ELF-1 (cell line): ENCODE data around the gene CACNB2.
"Not testable (repeated sequence)": the region's sequence is repeated elsewhere in the genome, so short reads cannot be mapped to it uniquely, and the experiment has no call there.

Experiments used
- DNase-seq: peaks from one replicate; pipeline ENCODE4 v3.0.0-alpha.2; 2016; ENCODE audit warnings: low read depth, low spot score

Gene CACNB2

DNA sequence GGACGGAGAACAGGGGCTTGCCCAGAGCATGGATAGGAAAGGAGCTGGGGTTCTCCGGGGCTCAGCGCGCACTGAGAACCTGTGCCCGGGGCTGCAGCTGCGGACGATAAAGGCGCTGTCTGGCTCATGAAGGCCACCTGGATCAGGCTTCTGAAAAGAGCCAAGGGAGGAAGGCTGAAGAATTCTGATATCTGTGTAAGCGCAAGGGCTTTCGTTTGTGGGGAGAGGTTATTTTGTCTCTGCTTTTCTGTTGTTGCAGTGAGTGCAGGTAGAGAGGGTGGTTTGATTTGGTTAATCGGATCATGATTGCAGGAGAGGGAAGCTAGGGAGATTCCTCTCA lies 260.7 kb downstream of the CACNB2 start:
- peak; percentile 47 for DNase-seq

DNA sequence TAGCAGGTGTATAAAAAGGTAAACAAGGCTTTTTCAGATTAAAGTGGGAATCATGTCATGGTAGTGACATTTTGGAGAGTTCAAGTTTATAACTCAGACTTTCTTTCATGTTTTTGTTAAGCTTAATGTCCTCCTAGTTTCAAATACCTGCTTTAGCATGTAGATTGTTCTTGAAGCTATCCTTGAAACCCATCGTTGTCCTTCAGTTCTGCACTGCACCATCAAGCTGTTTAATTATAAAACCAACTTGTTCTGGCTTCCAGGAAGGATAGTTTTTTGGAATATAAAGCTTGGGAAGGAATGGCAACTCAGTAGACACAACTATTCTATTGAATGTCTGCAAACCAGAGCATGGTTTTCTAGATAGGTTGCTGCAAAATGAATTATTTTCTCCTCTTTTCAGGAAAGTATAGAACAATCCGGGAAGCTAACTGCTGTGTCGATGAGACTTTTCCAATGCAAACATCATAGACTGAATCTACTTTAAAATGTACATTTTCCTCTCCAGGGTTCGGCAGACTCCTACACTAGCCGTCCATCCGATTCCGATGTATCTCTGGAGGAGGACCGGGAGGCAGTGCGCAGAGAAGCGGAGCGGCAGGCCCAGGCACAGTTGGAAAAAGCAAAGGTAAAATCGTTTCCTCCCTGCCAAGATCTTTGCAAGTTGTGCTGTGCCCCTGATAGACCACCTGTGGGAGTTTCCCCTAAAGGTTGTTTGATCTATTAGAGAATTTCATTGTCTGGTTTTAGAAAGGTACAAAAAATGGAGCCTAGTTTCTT lies 261.4 kb downstream of the CACNB2 start:
- no peak for DNase-seq

DNA sequence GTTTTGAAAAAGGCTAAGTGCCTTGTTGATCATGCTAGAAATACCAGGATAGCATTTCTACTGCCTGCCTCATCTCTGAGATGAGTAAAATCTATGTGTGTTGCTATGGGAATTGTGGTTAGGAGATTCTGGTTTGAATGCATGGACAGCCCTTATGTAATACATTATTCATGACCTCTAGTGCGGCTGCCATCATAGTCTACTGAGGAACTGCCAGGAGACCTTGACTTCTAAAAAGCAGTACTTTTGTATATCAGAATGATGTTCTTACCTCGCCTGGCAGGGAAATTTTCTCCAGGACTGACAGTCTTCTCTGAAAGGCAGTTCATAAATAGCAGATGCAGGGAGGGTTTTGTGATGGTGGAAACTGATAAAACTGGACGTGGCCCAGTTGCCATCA lies 262.6 kb downstream of the CACNB2 start:
- no peak for DNase-seq

DNA sequence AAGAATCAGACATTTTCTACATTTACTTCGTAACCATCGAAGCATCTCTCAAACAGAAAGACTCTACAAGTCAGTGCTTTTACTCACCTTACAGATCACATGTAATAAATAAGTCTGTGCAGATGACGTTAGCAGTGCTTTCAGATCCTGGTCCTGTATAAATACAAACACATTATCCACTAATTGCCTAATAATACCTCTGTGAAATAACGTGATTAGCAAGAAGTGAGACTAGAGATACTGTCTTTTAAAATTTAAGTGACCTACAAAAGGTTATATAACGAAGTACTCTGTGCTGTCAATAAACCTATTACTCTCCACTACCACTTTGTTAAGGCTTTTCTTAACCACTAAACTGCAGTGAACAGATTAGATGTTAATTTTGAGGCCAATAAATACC lies 264.3 kb downstream of the CACNB2 start:
- DNase-seq, result no peak

DNA sequence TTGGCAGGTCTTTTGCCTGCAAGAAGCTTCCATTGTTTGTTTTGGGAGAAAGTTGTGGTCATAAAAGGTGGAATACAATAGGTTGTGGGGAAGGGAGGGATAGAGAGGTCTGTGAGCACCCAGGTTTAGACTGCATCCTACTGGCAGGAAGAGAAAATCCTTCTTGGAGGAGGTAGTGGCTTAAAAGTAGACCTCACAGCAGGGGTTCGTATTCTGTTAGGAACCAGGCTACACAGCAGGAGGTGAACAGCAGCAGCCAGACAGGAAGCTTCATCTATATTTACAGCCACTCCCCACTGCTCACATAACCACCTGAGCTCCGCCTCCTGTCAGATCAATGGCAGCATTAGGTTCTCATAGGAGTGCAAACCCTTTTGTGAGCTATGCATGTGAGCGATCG lies 265.9 kb downstream of the CACNB2 start:
- DNase-seq, result peak; percentile 32

DNA sequence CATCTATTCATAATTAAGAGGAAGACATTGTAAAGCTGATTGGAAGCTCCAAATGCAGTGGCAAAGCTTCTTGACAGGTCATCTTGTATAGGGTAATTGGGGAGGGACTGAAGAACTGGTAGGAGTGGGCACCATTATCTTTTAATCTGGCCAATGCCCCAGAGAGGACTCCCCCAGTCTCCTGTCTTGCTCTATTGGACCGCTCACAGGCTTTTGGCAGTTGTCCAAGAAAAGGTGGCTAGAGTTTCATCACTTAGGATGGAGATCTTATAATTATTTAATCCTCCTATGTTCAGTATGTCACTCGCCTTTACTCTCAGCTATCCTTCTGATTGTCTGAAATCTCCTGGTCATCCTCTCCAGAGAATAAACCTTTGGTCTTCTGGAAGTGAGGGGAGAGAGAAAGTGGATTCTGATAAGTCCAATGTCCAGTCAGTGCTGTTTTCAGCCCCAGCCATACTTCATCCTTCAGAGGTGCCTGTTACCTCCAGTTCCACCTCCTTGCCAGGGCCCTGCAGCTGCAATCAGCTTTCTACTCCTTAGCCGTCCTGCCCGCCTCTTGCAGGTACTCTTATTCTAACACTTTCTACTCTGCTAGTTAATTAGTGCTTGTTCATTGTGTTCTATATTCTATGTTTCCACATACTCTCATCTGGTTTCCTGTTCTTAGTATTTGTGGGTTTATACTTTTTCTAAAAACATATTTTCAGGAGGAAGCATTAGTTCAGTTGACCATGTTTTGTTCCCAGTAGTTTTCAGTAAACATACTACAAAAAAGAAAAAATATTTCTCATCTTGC lies 269.6 kb downstream of the CACNB2 start:
- no peak for DNase-seq

DNA sequence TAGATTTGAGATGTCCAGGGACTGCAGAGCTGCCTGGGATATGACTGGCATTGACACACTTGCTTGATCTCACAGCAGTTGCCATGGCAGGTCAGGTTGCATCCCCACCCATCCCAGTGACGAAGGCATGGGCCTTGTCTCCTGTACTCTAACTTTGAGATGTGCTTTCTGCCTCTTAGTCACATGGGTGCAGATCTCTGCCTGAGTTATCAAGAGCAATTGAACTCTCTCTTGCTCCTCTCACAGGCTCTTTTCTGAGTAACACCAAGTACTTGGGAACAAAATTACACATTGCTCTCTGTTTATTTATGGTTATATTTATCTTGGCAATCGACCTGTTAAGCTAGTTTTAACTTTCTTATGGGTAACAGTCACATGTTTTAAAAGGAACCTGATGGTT lies 273.8 kb downstream of the CACNB2 start:
- DNase-seq, result no peak

DNA sequence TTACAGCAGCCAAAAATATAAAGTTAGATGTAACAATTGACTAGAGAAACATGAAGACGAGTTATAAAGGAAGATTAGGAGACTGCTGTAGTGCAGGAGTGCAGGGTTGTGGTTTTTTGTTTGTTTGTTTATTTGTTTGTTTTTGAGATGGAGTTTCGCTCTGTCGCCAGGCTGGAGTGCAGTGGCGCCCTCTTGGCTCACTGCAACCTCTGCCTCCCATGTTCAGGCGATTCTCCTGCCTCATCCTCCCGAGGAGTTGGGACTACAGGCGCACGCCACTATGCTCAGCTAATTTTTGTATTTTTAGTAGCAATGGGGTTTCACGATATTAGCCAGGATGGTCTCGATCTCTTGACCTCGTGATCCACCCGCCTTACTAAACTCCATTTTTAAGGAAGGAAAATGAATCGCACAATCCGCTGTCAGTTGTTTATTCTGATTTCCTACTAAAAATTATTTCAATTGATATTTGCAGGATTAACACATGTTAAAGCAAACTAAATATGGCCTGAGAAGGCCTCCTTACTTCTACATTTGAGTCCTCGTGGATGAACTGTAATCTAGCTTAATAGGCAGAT lies 277.8 kb downstream of the CACNB2 start:
- DNase-seq, result no peak

DNA sequence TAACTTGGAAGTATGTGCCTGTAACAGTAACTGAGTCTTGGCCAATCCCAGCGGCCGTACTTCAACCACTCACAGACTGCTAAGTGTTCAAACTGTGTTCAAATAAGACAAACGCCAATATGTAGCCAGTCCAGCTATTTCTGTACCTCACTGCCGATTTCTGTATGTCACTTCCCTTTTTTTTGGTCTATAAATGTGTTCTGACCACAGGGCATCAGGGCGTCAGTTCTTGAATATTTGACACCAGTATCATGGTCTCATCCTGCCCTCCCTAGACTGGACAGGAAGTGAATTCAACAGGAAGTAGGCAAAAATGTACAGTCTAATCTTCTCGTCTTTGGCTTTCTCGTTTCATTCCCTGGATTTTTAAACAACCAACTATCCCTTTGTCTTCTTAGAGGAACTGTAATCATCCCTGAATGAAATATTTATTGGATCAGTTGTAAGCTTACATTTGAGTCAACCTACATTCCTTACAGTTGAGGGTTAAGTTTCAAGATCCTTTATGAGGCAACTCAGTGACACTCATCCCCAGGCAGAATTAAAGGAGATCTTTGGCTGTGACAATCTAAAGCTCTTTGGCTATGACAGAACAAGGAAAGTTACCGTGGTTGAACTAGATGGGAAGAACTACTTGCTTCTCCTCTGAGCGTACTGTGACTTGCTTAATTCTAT lies 278.5 kb downstream of the CACNB2 start:
- DNase-seq, result no peak

DNA sequence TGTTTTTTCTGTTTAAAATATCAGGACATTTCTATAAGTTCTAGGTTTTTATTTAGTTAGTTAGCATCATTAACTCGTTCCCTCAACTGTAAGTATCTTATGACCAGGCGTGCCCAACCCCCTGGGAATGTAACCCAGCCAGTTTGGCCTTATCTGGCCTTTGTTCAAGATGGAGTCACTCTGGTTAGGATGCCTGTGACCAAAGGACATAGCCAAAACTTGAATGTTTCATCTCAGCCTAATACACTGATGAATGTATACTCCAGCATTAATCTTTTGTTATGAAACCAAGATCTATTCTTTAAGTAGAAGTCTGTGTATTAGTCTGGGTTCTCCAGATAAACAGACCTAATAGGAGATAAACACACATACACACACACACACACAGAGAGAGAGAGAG lies 279.7 kb downstream of the CACNB2 start:
- no peak for DNase-seq

DNA sequence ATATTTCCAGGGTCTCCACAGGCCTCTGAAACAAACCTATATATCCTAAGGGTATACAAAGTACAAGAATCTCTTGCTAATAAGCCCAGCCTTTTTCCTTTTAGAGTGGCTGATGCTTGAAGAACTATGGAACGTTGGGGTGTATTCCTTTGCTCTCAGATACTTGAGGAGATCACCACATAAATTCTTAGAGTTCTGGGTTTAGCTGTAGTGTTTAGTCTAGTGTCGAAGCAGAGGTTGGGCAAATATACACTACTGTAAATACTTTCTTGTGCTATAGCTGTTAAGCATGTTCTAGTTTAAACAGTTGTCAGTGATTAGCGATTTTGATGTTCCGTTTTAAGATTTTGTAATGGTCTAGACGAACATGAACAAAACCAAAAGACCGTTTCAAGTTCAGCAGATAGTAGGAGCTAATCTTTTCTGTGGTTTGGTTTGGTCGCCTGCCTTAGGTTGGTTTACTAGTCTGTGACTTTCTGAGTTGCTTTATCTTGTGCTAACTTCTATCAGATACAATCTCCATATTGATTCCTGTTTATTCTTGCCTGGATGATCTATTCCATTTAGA lies 281.6 kb downstream of the CACNB2 start:
- no peak for DNase-seq

DNA sequence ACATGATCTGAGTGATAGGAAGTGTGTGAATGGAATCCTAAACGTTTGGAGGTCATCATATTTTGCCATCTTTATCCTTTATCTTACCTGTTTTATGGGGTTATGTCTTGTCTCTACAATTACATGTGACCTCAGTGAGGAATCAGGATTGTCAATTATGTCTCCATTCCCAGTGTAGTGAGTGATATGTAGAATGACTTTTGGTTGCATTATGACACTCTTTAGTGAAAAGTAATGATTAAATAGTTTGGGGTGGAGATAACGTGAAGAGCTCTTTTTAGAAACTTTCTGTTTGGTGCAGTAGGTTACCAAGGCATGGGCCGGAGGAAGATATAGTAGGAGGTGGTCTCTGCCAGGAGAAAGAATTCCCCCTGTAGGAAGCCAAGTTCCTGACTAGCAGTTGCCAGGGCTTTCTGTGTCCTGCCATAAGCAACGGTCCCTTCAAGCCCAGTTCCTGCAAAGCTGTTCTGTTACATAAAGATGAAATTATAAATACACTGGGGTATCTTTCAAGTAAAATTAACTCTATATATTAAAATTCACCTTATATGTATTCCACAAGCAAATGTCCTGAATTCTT lies 282.9 kb downstream of the CACNB2 start:
- DNase-seq, result no peak

DNA sequence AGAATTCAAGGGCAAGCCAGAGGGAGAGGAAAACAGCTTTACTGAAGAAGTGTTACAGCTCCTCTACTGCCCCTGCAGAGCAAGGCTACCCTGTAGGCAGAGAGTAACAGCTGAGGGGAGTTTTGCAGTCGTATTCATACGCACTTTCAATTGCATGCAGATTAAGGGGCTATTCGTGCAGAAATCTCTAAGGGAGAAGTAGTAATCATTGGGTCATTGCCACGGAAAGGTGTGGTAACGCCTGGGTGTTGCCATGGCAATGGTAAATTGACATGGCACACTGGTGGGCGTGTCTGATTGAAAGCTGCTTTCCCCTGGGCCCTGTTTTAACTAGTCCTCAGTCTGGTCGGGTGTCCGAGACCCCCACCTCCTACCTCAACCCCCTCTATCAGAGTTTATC lies 284.0 kb downstream of the CACNB2 start:
- no peak for DNase-seq

DNA sequence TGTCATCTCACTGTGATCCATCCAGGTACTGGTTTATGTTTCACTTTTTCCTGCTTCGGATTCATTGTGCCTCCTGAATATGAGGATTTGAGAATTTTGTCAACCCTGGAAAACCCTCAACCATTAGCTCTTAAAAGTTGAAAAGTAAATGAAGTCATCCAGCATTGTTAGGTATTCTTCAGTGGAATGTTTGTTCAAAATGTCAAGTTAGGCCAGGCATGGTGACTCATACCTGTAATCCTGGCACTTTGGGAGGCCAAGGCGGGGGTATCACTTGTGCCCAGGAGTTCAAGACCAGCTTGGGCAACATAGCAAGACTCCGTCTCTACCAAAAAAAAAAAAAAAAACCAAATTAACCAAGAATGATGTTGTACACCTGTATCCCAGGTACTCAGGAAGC lies 289.1 kb downstream of the CACNB2 start:
- DNase-seq, result no peak

DNA sequence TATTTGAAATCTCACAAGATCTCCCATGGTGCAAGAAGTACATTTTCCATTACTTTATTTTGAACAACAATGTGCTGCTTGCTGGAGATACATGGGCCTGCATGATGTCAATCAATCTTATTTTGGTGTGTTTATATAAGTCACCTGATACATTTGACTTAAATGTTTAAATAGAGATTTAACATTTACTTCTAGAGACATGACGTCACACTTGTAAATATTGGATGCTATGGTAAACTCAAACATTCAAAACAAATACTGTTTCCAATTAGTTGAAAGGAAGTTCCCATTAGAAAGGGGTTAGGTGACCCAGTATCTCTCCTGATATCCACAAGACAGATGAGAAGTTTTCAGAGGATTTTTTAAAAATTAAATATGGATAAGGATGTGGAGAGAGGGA lies 296.7 kb downstream of the CACNB2 start:
- no peak for DNase-seq

DNA sequence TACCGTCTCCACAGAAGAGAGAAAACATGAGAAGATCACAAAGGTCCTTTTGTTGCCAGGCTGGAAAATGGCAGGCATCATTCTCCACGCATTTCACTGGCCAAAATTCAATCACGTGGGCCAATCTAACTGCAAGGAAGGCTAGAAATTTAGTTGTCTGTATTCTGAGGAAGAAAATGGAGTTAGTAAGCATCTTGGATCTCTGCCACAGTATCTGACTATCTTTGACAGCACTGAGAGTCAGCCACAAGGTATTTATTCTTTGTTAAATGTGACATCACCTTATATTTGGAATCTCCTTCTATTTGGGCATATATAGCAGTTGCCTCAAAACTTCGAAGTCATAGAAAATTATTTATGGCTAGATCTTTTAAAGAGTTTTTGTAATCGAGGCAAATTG lies 297.3 kb downstream of the CACNB2 start:
- DNase-seq, result no peak

DNA sequence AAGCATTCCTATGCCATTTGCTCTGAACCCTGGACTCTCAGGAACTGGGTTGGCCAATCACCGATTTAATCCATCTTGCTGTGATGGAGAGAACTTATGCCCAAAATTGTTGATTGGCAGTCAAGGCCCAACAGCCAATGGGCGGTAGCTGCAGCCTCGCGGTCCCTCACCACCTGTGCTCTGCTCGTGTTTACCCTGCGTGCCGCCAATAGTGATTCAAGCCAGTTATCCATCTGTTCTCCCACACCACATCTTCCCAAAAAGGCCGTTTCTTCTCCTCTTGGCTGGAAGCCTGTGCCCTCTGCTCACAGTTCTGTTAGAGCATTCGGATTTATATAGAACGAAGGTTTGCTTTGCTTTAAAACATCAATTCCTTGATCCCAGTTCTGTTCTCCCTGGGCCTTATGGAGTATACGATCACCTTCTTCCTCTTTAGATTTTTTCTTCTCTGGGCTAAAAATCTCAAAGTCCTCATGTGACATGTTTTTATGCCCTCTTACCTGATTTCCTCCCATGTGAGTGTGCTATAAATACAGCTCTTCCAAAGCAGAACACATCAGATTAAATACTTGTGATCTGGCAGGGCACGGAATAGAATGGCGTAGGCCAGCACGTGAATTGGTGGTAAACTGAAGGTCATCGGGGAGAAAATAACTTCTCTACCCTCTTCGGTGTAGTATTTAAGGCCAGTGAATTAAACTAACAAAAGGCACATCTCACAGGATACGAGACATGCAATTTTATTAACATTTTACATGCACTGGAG lies 298.3 kb downstream of the CACNB2 start:
- no peak for DNase-seq

DNA sequence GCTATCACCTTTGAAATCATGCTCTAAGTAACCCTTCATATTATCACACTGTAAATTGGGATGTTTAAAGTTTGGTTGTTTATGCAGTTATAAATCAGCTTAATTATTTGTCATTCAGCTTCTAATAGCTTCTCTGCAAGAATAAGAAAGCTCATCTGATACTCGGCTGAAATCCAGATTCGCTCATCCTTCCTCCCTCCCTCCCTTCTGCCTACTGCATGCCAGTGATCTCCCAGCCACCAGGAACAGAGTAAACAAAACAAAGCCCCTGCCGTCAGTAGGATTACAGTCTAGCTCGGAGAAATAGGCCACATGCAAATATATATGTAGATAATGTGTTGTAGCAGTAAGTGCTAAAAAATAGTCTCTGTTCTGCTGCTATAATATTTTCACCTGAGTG lies 299.4 kb downstream of the CACNB2 start:
- no peak for DNase-seq

DNA sequence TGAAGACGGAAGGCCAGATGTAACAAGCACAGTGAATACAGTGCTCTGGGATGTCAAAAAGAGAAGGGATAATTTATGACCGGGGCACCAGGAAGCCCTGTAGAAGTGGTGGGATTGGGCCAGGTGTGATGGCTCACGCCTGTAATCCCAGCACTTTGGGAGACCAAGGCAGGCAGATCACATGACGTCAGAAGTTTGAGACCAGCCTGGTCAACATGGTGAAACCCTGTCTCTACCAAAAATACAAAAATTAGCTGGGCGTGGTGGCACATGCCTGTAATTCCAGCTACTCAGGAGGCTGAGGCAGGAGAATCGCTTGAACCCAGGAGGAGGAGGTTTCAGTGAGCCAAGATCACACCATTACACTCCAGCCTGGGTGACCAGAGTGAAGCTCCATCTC lies 305.4 kb downstream of the CACNB2 start:
- not testable (repeated sequence) for DNase-seq

DNA sequence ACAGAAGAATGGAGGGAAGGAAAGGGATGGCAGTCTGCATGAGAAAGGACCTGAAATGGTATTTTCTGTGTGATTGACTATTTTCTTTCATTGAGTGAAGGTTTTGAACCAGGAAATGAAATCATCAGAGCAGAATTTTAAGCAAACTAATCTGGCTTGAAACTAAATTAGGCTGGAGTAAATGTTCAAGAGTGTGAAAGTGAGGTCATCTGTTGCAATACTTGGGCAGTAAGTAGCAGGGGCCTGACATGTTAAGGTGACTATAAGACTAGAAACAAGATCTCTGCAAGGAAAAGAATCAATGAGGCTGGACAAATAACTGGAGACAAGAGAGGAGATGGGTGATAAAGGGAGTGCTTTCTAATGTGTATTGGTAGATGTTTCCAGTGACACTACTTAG lies 306.0 kb downstream of the CACNB2 start:
- no peak for DNase-seq

DNA sequence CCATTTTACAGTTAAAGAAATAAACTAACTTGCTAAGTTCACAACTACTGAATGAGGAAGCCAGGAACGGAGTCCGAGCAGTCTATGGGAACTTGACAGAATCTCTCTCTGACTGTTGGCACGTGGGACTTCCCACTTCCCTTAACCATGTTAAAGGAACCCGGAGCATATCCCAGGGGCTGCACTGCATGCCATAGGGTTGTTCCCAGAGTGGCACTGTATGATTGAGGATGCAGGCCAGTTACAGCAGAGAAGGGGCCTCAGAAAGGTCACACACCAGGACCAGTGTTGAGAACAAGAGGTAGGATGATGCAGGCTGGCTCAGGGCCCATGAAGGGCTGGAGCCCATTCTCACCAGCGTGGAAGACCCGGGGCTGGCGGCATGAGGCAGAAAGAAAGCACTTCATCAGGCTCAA lies 309.4 kb downstream of the CACNB2 start:
- no peak for DNase-seq
